SK-N-SH (cell line): ENCODE results near the gene BTD. TPM values are rescaled to one million over a fixed set of nuclear protein-coding genes. Genes with fewer than 3 reads are reported as not detected.

Experiments
- CTCF ChIA-PET: fragments of 300-600, 350-600 bp; formaldehyde crosslinking; extraction: SDS; loops from one replicate; lab custom pipeline; 2021; lab: Yijun Ruan, JAX
- POLR2A ChIA-PET: fragments of 350-600 bp; sonication (Branson Sonifier 250); formaldehyde crosslinking; extraction: SDS; loops from one replicate; lab custom pipeline; 2020; ENCODE audit warnings: antibody characterized with exemption, inconsistent platforms; lab: Yijun Ruan, JAX
- DNase-seq: peaks from one replicate; pipeline ENCODE4 v3.0.0; 2012
- H2AFZ ChIP-seq: fragments of 200-600 bp; sonication (generic); 2 replicates; pipeline ENCODE4 v1.8.1; 2016; ENCODE audit warnings: antibody characterized with exemption, mild to moderate bottlenecking, low read depth
- H3F3A ChIP-seq: fragments of 200-600 bp; sonication (generic); replicated peaks from 2 replicates; pipeline ENCODE3; 2016; ENCODE audit warnings: antibody characterized with exemption, mild to moderate bottlenecking; ENCODE audit not compliant: insufficient read depth
- H3K27ac ChIP-seq, 2 experiments: fragments of 200-500 bp in 1 of 2; fragments of 200-600 bp in 1 of 2; sonication (Bioruptor generic) in 1 of 2; sonication (generic), shearing (Covaris generic) in 1 of 2; 2 replicates each; pipeline versions ENCODE4 v1.5.1 to v1.6.1; 2014 to 2016; ENCODE audit warnings: low read depth in 2 of 2, inconsistent platforms in 1 of 2, low read length in 1 of 2, mild to moderate bottlenecking in 1 of 2, mixed read lengths in 1 of 2
- H3K27me3 ChIP-seq: fragments of 200-600 bp; sonication (generic), shearing (Covaris generic); 2 replicates; pipeline ENCODE4 v1.6.1; 2016; ENCODE audit warnings: mixed run types; ENCODE audit not compliant: insufficient read depth
- H3K36me3 ChIP-seq, 2 experiments: fragments of 200-500 bp in 1 of 2; fragments of 200-600 bp in 1 of 2; sonication (Bioruptor generic) in 1 of 2; sonication (generic) in 1 of 2; replicated peaks in 1 of 2; 2 replicates each; pipeline versions ENCODE3 to v1.5.1; 2014 to 2016; ENCODE audit warnings: low read length in 1 of 2, mild to moderate bottlenecking in 1 of 2; ENCODE audit not compliant: insufficient read depth in 2 of 2, control insufficient read depth in 1 of 2
- H3K4me1 ChIP-seq, 2 experiments: fragments of 200-500 bp in 1 of 2; fragments of 200-600 bp in 1 of 2; sonication (Bioruptor generic) in 1 of 2; sonication (generic), shearing (Covaris generic) in 1 of 2; 2 replicates each; pipeline versions ENCODE4 v1.5.1 to v1.6.1; 2014 to 2016; ENCODE audit warnings: low read depth in 1 of 2, low read length in 1 of 2, mixed run types in 1 of 2; ENCODE audit not compliant: insufficient read depth in 2 of 2, control insufficient read depth in 1 of 2
- H3K4me2 ChIP-seq: fragments of 200-600 bp; sonication (generic), shearing (Covaris generic); 2 replicates; pipeline ENCODE4 v1.6.1; 2017; ENCODE audit warnings: mixed run types
- H3K4me3 ChIP-seq, 2 experiments: fragments of 200-500 bp in 1 of 2; fragments of 200-600 bp in 1 of 2; sonication (Bioruptor generic) in 1 of 2; sonication (generic), shearing (Covaris generic) in 1 of 2; 2 replicates each; pipeline versions ENCODE4 v1.5.1 to v1.8.1; 2014 to 2016; ENCODE audit warnings: low read depth in 2 of 2, inconsistent platforms in 1 of 2, low read length in 1 of 2, mild to moderate bottlenecking in 1 of 2, mixed read lengths in 1 of 2, moderate library complexity in 1 of 2
- H3K79me2 ChIP-seq: fragments of 200-600 bp; sonication (generic); 2 replicates; pipeline ENCODE4 v1.8.1; 2017; ENCODE audit warnings: mild to moderate bottlenecking; ENCODE audit not compliant: insufficient read depth
- H3K9ac ChIP-seq: fragments of 200-600 bp; sonication (generic); 2 replicates; pipeline ENCODE4 v1.6.1; 2017; ENCODE audit warnings: mixed run types
- H3K9me2 ChIP-seq: fragments of 200-600 bp; sonication (generic); 2 replicates; pipeline ENCODE4 v1.6.1; 2017; ENCODE audit warnings: mixed run types
- H3K9me3 ChIP-seq: fragments of 200-600 bp; sonication (generic); 2 replicates; pipeline ENCODE4 v1.6.1; 2017; ENCODE audit warnings: mixed run types, mild to moderate bottlenecking, moderate library complexity
- H4K20me1 ChIP-seq: fragments of 200-600 bp; sonication (generic); 2 replicates; pipeline ENCODE4 v1.6.1; 2017; ENCODE audit warnings: mild to moderate bottlenecking, mixed run types; ENCODE audit not compliant: insufficient read depth
- CHD2 ChIP-seq: fragments of 150-350 bp; IDR thresholded peaks from 2 replicates; pipeline ENCODE4 v1.6.1; 2018; ENCODE audit warnings: low read length; ENCODE audit not compliant: partially characterized antibody
- ELF1 ChIP-seq: IDR thresholded peaks from 2 replicates; pipeline ENCODE4 v1.4.0; 2012
- EP300 ChIP-seq, 2 experiments: IDR thresholded peaks; 2 replicates each; pipeline versions ENCODE4 v1.4.0 to v1.6.1; 2012; ENCODE audit warnings: borderline replicate concordance in 1 of 2, low read depth in 1 of 2, low read length in 1 of 2
- EZH2phosphoT487 ChIP-seq: fragments of 200-600 bp; sonication (generic); IDR thresholded peaks from 2 replicates; pipeline ENCODE4 v1.6.1; 2017; ENCODE audit warnings: low read depth, mixed run types, mild to moderate bottlenecking, antibody characterized with exemption, moderate library complexity, borderline replicate concordance
- FOSL2 ChIP-seq: IDR thresholded peaks from 2 replicates; pipeline ENCODE4 v1.4.0; 2012; ENCODE audit warnings: low read depth, mild to moderate bottlenecking, moderate library complexity, borderline replicate concordance
- FOXJ3 ChIP-seq: sonication (generic); formaldehyde crosslinking; IDR thresholded peaks from 2 replicates; pipeline ENCODE4 v1.5.1; 2020; ENCODE audit warnings: mild to moderate bottlenecking, missing genetic modification reagents
- FOXM1 ChIP-seq: IDR thresholded peaks from 2 replicates; pipeline ENCODE4 v1.4.0; 2012; ENCODE audit warnings: low read depth, mild to moderate bottlenecking
- GABPA ChIP-seq: IDR thresholded peaks from 2 replicates; pipeline ENCODE4 v1.4.0; 2012; ENCODE audit warnings: low read depth, mild to moderate bottlenecking
- GATA2 ChIP-seq: sonication (generic); formaldehyde crosslinking; IDR thresholded peaks from 2 replicates; pipeline ENCODE4 v1.5.0; 2020; ENCODE audit warnings: mild to moderate bottlenecking, missing genetic modification reagents
- IRF3 ChIP-seq: fragments of 150-350 bp; IDR thresholded peaks from 2 replicates; pipeline ENCODE4 v1.6.1; 2016; ENCODE audit warnings: mild to moderate bottlenecking, low read depth, low read length
- JUND ChIP-seq: IDR thresholded peaks from 2 replicates; pipeline ENCODE4 v1.4.0; 2012
- MEF2A ChIP-seq: IDR thresholded peaks from 2 replicates; pipeline ENCODE4 v1.4.0; 2012; ENCODE audit warnings: low read depth, borderline replicate concordance
- MXI1 ChIP-seq: IDR thresholded peaks from 2 replicates; pipeline ENCODE4 v1.6.1; 2012; ENCODE audit warnings: mild to moderate bottlenecking, low read depth, low read length, improper control_type of control experiment
- NRF1 ChIP-seq: IDR thresholded peaks from 2 replicates; pipeline ENCODE4 v1.6.1; 2012; ENCODE audit warnings: low read depth, mild to moderate bottlenecking, low read length
- PBX3 ChIP-seq: IDR thresholded peaks from 2 replicates; pipeline ENCODE4; 2012
- POLR2AphosphoS5 ChIP-seq: IDR thresholded peaks from 2 replicates; pipeline ENCODE4 v1.6.1; 2012; ENCODE audit warnings: low read depth, low read length
- RAD21 ChIP-seq: IDR thresholded peaks from 2 replicates; pipeline ENCODE4 v1.6.1; 2012; ENCODE audit warnings: mild to moderate bottlenecking, low read length
- REST ChIP-seq: IDR thresholded peaks from 2 replicates; pipeline ENCODE4 v1.6.1; 2012; ENCODE audit warnings: mild to moderate bottlenecking, low read depth, low read length, moderate library complexity
- RFX5 ChIP-seq: IDR thresholded peaks from 2 replicates; pipeline ENCODE4 v1.6.1; 2012; ENCODE audit warnings: mild to moderate bottlenecking, improper control_type of control experiment, low read length
- RXRA ChIP-seq: IDR thresholded peaks from 2 replicates; pipeline ENCODE4 v1.4.0; 2012; ENCODE audit warnings: low read depth, mild to moderate bottlenecking, borderline replicate concordance
- SIN3A ChIP-seq: IDR thresholded peaks from 2 replicates; pipeline ENCODE4 v1.6.1; 2012; ENCODE audit warnings: low read depth, mild to moderate bottlenecking, low read length, moderate library complexity, borderline replicate concordance
- SMC3 ChIP-seq: IDR thresholded peaks from 2 replicates; pipeline ENCODE4 v1.6.1; 2012; ENCODE audit warnings: low read depth, low read length, improper control_type of control experiment
- TAF1 ChIP-seq: IDR thresholded peaks from 2 replicates; pipeline ENCODE4 v1.6.1; 2012; ENCODE audit warnings: low read depth, mild to moderate bottlenecking, low read length, moderate library complexity, borderline replicate concordance
- TCF12 ChIP-seq: IDR thresholded peaks from 2 replicates; pipeline ENCODE4 v1.4.0; 2012
- YY1 ChIP-seq: IDR thresholded peaks from 2 replicates; pipeline ENCODE4 v1.4.0; 2012; ENCODE audit warnings: low read depth, mild to moderate bottlenecking
- WGBS: methylation state at CpG from one replicate; pipeline ENCODE4 v1.1.6; 2017; ENCODE audit warnings: low lambda C conversion rate; 5-methylcytosine and 5-hydroxymethylcytosine counted together
- polyA plus RNA-seq, 3 experiments: library from polyadenylated mRNA; depleted of rRNA; stranded (reverse); fragments of >200 nt; gene quantifications; 2 replicates each; pipeline ENCODE4 v1.2.3, GENCODE V29; 2012
- TF ChIP-seq, protein P1 (sequence below): IDR thresholded peaks from 2 replicates; pipeline ENCODE4 v1.4.0; 2012; ENCODE audit warnings: low read depth
- TF ChIP-seq, protein P2 (sequence below): IDR thresholded peaks from 2 replicates; pipeline ENCODE4 v1.4.0; 2012; ENCODE audit warnings: low read depth, borderline replicate concordance

BTD gene
- polyA plus RNA-seq, 1 of the 3 experiments (the other 2 are of a cell fraction), result 23.6 TPM

GRCh38 chr3:15633766-15634598, 32.4 kb downstream of the BTD start:
- H3K4me2 ChIP-seq, result peak overlapping the region; percentile 64; the same call in 1 of the 2 replicates
- no peaks in the 10 kb centered on the region for H3K9me2 ChIP-seq
- H3K4me1 ChIP-seq, result peaks cover 45 to 46% of the 10 kb centered on the region in 2 experiments
- H3K4me3 ChIP-seq, result no peak overlapping the region
- H3F3A ChIP-seq, result peaks cover 67% of the 10 kb centered on the region
- peak overlapping the region; percentile 85; the same call in 1 of the 2 replicates for H3K9ac ChIP-seq
- 20% methylated on average over 4 of the region's 4 CpGs for WGBS
- H3K27ac ChIP-seq, result peak overlapping the region; percentile 92 to 99
- ChIA-PET CTCF (interaction anchor here (0.7 to 2.0 kb wide), 11 partner anchors 8 to 733 kb away, joined by 3 to 7 read pairs (median 4); no protein-coding TSS in a partner anchor), POLR2A (no interaction called here)
- no peaks in the 10 kb centered on the region for H4K20me1 ChIP-seq
- H3K36me3 ChIP-seq, result no peaks in the 10 kb centered on the region
- peaks cover 12% of the 10 kb centered on the region; the same call in 1 of the 2 replicates for H3K79me2 ChIP-seq
- peak; percentile 26 for DNase-seq
- no peak overlapping the region for H2AFZ ChIP-seq
- H3K27me3 ChIP-seq, result no peaks in the 10 kb centered on the region
- no peaks in the 10 kb centered on the region for H3K9me3 ChIP-seq
- TF ChIP-seq GATA2 (CRISPR knock-in tag), result peak; percentile 51; the same call in 1 of the 2 replicates
- TF ChIP-seq MEF2A, result peak; percentile 51; the same call in 1 of the 2 replicates
- no peak for TF ChIP-seq SMC3
- TF ChIP-seq FOXJ3 (CRISPR knock-in tag), result no peak
- no peak for TF ChIP-seq IRF3
- TF ChIP-seq RAD21, result no peak
- peak; percentile 90 for TF ChIP-seq PBX3
- peak; percentile 73 for TF ChIP-seq FOXM1
- peak; percentile 97 for TF ChIP-seq TCF12
- peak; percentile 77; the same call in 1 of the 2 replicates for TF ChIP-seq SIN3A
- no peak for TF ChIP-seq GABPA
- TF ChIP-seq MXI1, result no peak
- TF ChIP-seq, protein P1, sequence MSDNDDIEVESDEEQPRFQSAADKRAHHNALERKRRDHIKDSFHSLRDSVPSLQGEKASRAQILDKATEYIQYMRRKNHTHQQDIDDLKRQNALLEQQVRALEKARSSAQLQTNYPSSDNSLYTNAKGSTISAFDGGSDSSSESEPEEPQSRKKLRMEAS, result peak; percentile 50; the same call in 1 of the 2 replicates
- peak; percentile 33; the same call in 1 of the 2 replicates for TF ChIP-seq TAF1
- no peak for TF ChIP-seq REST
- TF ChIP-seq RFX5, result no peak
- TF ChIP-seq JUND, result peak; percentile 78
- no peak for TF ChIP-seq EZH2phosphoT487
- TF ChIP-seq EP300 (IDR thresholded peaks at IDR 0.05; ENCODE audit: borderline replicate concordance in 1 of 2, low read depth in 1 of 2, low read length in 1 of 2), result peak; percentile 62 to 92
- peak; percentile 59; the same call in 1 of the 2 replicates for TF ChIP-seq POLR2AphosphoS5
- TF ChIP-seq RXRA, result peak; percentile 74; the same call in 1 of the 2 replicates
- peak; percentile 16; the same call in 1 of the 2 replicates for TF ChIP-seq YY1
- TF ChIP-seq, protein P2, sequence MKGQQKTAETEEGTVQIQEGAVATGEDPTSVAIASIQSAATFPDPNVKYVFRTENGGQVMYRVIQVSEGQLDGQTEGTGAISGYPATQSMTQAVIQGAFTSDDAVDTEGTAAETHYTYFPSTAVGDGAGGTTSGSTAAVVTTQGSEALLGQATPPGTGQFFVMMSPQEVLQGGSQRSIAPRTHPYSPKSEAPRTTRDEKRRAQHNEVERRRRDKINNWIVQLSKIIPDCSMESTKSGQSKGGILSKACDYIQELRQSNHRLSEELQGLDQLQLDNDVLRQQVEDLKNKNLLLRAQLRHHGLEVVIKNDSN, result 0 out of 2 replicates have a peak, but pooled peaks have one; percentile 14
- no peak for TF ChIP-seq ELF1
- TF ChIP-seq CHD2, result peak; percentile 14
- no peak for TF ChIP-seq NRF1
- TF ChIP-seq FOSL2, result peak; percentile 65
